ENCODE data around the gene TSACC.
"Not testable (repeated sequence)": the region's sequence is repeated elsewhere in the genome, so short reads cannot be mapped to it uniquely, and the experiment has no call there.

Gene TSACC

GRCh38 chr1:156320560-156320959 lies 17.8 kb upstream of the TSACC start:
- no peak overlapping the region for H3K4me3 ChIP-seq (ENCODE audit: low read depth, low read length)
- TF ChIP-seq CTCF (IDR thresholded peaks at IDR 0.05; ENCODE audit: borderline replicate concordance, insufficient read depth, low read depth, low read length): no peak

- not testable (repeated sequence) for H3K4me3 ChIP-seq (ENCODE audit: low read depth, low read length)
Observed at GRCh38 chr1:156323179-156323578, 15.1 kb upstream of the TSACC start.

DNA sequence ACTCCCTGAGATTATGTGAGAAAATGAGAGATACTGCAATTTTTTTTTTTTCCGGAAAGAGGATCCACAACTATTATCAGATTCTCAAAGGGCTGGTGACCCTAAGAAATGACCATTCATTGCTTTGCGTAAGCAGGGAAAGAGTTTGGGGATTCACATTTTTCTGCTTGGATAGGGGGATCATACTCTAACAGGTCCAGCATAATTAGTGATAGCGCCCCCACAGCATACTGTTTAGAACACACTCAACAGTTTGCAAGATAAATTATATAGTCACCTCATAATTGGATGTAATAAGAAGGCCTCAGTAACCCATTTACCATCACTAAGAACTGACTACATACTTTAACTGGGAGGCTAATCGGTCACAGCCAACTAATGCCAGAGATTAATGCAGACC lies 2.1 kb upstream of the TSACC start:
- peak; percentile 46; the same call in 1 of the 2 replicates for TF ChIP-seq CTCF (IDR thresholded peaks at IDR 0.05; ENCODE audit: borderline replicate concordance, insufficient read depth, low read depth, low read length)
- H3K4me3 ChIP-seq (ENCODE audit: low read depth, low read length): no peak overlapping the region

DNA sequence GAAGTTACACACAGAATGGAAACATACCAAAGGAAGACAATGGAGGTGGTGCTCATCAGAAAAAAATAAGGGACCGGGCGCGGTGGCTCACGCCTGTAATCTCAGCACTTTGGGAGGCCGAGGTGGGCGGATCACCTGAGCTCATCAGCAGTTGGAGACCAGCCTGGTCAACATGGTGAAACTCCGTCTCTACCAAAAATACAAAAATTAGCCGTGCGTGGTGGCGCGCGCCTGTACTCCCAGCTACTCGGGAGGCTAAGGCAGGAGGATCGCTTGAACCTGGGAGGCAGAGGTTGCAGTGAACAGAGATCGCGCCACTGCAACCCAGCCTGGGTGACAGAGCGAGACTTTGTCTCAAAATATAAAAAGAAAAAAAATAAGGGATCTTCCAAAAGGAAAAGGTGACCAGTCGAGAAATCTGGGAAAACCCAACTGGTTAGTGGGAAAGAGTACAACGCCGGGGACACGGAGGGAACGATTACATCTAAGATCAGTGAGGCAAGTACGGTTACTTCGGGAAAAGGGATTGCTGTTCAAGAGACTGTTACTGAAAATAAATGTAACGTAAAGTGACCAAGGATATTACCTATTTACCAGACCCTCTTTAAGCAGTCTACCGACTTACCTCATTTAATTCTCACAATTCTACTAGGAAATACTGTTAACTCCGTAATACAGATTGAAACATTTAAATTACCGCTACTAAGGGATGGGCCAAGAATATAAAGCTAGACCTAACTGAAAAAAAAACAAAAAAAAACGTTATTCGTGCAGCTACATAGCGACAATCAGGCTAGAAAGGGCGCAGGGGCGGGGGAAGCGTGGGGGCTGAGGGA lies 1.1 kb upstream of the TSACC start:
- no peak for TF ChIP-seq CTCF (IDR thresholded peaks at IDR 0.05; ENCODE audit: borderline replicate concordance, insufficient read depth, low read depth, low read length)

GRCh38 chr1:156337888-156338179 lies 492 bp upstream of the TSACC start:
- peak overlapping the region; percentile 91 for H3K4me3 ChIP-seq (ENCODE audit: low read depth, low read length)
- TF ChIP-seq CTCF (IDR thresholded peaks at IDR 0.05; ENCODE audit: borderline replicate concordance, insufficient read depth, low read depth, low read length): no peak

More for the DNA sequence above, 1.1 kb upstream of the TSACC start:
- H3K4me3 ChIP-seq (ENCODE audit: low read depth, low read length): peak overlapping the region; percentile 91

DNA sequence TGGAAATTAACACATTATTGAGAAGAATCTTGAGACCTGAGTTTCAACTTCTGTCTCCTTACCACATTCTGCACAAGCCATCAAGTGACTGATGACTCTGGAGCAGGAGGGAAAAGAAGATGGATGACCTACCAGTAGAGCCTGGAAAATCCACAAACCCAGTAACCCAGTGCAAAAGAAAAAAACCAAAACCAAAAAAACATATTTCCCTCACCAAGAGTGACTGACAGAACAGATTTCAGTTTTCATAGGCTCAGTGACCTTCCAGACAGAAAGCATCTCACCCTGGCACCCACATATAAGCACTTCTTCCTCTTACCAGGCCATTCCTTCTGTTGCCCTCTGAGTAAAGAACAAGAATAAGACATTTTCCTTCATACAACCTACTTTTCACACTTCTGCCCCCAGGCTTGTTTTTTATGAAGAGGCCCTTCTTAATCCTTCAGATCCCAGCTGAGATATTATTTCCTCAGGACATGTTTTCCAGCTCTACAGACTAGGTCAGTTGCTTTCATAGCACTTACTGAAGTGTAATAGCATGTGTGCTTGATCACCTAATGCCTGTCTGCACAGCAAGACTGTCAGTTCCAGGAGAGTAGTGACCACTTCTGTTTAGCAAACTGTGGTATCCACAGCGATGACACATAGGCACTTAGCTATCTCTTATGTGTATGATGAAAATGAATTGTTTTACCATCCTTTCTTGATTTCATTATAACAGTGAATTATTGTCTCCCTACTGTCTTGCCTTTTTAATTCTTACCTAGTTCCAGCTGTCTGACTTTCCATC lies 4.0 kb downstream of the TSACC start:
- no peak for TF ChIP-seq CTCF (IDR thresholded peaks at IDR 0.05; ENCODE audit: borderline replicate concordance, insufficient read depth, low read depth, low read length)
- no peak overlapping the region for H3K4me3 ChIP-seq (ENCODE audit: low read depth, low read length)

DNA sequence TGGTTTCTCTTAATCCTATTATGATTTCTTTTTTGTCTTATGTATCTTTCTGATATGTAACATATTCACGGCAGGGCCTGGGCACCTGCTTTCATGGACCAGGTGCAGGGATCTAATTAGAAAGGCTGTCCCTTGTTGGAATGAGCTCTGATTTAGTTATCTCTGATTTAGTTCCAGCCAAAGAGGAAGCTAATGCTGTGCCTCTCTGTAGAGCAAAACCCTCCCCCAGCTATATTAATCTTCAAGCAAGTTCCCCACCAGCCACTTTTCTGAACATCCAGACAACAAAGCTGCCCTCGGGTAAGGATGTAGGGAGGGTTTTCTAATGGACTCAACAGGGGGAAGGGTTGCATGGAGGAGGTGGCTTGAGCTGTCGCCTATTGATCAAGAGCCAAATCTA lies 6.1 kb downstream of the TSACC start:
- no peak overlapping the region for H3K4me3 ChIP-seq (ENCODE audit: low read depth, low read length)
- TF ChIP-seq CTCF (IDR thresholded peaks at IDR 0.05; ENCODE audit: borderline replicate concordance, insufficient read depth, low read depth, low read length): no peak

GRCh38 chr1:156346035-156346434 lies 7.7 kb downstream of the TSACC start:
- H3K4me3 ChIP-seq (ENCODE audit: low read depth, low read length): not testable (repeated sequence)
